ENCODE results near the gene EFNA1. TPM values are rescaled to one million over a fixed set of nuclear protein-coding genes. Genes with fewer than 3 reads are reported as not detected.

Gene EFNA1
- total and polyA plus RNA-seq, 4 donors = 58.6 to 236 (median 179) TPM

DNA sequence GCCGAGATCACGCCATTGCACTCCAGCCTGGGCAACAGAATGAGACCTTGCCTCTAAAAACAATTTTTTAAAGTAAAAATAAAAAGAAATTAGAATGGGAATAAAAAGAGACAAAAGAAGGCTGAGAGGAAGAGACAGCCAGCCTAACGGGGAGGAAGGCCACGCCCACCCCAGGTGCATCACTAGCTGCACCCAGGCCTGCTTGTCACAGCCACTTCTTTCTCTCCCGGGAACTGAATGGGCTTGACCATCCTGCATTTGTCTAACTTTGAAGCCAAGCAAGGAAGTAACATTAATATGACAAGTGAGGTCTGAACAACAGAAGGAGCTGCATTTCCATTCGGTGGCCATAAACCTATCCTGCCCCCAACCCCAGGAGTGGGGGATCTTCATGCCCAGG, 20.8 kb upstream of the EFNA1 start:
- TF ChIP-seq FOXA1 (IDR thresholded peaks at IDR 0.05) (no peak), RAD21 (IDR thresholded peaks at IDR 0.05) (no peak), FOXA2 (IDR thresholded peaks at IDR 0.05) (no peak), SP1 (IDR thresholded peaks at IDR 0.05) (no peak), RXRA (IDR thresholded peaks at IDR 0.05) (no peak), GABPA (IDR thresholded peaks at IDR 0.05 in 1 of 2, conservative IDR thresholded peaks at IDR 0.05 in 1 of 2) (no peak), HNF4G (IDR thresholded peaks at IDR 0.05) (no peak), EGR1 (IDR thresholded peaks at IDR 0.05; ENCODE audit: low read depth in 2 of 2) (no peak), TAF1 (conservative IDR thresholded peaks at IDR 0.05) (no peak), YY1 (IDR thresholded peaks at IDR 0.05) (no peak)
- TF ChIP-seq, protein P1, sequence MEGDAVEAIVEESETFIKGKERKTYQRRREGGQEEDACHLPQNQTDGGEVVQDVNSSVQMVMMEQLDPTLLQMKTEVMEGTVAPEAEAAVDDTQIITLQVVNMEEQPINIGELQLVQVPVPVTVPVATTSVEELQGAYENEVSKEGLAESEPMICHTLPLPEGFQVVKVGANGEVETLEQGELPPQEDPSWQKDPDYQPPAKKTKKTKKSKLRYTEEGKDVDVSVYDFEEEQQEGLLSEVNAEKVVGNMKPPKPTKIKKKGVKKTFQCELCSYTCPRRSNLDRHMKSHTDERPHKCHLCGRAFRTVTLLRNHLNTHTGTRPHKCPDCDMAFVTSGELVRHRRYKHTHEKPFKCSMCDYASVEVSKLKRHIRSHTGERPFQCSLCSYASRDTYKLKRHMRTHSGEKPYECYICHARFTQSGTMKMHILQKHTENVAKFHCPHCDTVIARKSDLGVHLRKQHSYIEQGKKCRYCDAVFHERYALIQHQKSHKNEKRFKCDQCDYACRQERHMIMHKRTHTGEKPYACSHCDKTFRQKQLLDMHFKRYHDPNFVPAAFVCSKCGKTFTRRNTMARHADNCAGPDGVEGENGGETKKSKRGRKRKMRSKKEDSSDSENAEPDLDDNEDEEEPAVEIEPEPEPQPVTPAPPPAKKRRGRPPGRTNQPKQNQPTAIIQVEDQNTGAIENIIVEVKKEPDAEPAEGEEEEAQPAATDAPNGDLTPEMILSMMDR (IDR thresholded peaks at IDR 0.05; ENCODE audit: low read depth, low read length, missing input control) = no peak
- TF ChIP-seq, protein P2, sequence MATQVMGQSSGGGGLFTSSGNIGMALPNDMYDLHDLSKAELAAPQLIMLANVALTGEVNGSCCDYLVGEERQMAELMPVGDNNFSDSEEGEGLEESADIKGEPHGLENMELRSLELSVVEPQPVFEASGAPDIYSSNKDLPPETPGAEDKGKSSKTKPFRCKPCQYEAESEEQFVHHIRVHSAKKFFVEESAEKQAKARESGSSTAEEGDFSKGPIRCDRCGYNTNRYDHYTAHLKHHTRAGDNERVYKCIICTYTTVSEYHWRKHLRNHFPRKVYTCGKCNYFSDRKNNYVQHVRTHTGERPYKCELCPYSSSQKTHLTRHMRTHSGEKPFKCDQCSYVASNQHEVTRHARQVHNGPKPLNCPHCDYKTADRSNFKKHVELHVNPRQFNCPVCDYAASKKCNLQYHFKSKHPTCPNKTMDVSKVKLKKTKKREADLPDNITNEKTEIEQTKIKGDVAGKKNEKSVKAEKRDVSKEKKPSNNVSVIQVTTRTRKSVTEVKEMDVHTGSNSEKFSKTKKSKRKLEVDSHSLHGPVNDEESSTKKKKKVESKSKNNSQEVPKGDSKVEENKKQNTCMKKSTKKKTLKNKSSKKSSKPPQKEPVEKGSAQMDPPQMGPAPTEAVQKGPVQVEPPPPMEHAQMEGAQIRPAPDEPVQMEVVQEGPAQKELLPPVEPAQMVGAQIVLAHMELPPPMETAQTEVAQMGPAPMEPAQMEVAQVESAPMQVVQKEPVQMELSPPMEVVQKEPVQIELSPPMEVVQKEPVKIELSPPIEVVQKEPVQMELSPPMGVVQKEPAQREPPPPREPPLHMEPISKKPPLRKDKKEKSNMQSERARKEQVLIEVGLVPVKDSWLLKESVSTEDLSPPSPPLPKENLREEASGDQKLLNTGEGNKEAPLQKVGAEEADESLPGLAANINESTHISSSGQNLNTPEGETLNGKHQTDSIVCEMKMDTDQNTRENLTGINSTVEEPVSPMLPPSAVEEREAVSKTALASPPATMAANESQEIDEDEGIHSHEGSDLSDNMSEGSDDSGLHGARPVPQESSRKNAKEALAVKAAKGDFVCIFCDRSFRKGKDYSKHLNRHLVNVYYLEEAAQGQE (IDR thresholded peaks at IDR 0.05) = no peak
- TF ChIP-seq, protein P3, sequence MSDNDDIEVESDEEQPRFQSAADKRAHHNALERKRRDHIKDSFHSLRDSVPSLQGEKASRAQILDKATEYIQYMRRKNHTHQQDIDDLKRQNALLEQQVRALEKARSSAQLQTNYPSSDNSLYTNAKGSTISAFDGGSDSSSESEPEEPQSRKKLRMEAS (IDR thresholded peaks at IDR 0.05) = no peak
- TF ChIP-seq, protein P4, sequence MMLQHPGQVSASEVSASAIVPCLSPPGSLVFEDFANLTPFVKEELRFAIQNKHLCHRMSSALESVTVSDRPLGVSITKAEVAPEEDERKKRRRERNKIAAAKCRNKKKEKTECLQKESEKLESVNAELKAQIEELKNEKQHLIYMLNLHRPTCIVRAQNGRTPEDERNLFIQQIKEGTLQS (IDR thresholded peaks at IDR 0.05) = no peak
- H3K9ac ChIP-seq (ENCODE audit: low read depth in 1 of 2, low read length in 2 of 2) = peak overlapping the region; percentile 52 to 96
- 59% methylated on average over 6 of the region's 6 CpGs for WGBS
- no peaks in the 10 kb centered on the region for H3K36me3 ChIP-seq (ENCODE audit: control insufficient read depth in 4 of 4, insufficient read depth in 3 of 4, low read depth in 1 of 4, low read length in 3 of 4)
- H3K9me3 ChIP-seq (ENCODE audit: control insufficient read depth in 4 of 4, low read length in 3 of 4) = no peaks in the 10 kb centered on the region
- H3K27ac ChIP-seq (ENCODE audit: low read depth in 1 of 2, low read length in 2 of 2) = peak overlapping the region; percentile 95 to 100
- no peak overlapping the region for H3K4me3 ChIP-seq (ENCODE audit: low read depth in 1 of 3, low read length in 3 of 3)
- H3K27me3 ChIP-seq (ENCODE audit: control insufficient read depth in 4 of 4, insufficient read depth in 4 of 4, low read length in 3 of 4) = no peaks in the 10 kb centered on the region
- peaks cover 3 to 46% (median 15%) of the 10 kb centered on the region in 4 donors for H3K4me1 ChIP-seq (ENCODE audit: control insufficient read depth in 4 of 4, insufficient read depth in 4 of 4, low read length in 3 of 4)
- DNase-seq (ENCODE audit: low spot score) = no peak

DNA sequence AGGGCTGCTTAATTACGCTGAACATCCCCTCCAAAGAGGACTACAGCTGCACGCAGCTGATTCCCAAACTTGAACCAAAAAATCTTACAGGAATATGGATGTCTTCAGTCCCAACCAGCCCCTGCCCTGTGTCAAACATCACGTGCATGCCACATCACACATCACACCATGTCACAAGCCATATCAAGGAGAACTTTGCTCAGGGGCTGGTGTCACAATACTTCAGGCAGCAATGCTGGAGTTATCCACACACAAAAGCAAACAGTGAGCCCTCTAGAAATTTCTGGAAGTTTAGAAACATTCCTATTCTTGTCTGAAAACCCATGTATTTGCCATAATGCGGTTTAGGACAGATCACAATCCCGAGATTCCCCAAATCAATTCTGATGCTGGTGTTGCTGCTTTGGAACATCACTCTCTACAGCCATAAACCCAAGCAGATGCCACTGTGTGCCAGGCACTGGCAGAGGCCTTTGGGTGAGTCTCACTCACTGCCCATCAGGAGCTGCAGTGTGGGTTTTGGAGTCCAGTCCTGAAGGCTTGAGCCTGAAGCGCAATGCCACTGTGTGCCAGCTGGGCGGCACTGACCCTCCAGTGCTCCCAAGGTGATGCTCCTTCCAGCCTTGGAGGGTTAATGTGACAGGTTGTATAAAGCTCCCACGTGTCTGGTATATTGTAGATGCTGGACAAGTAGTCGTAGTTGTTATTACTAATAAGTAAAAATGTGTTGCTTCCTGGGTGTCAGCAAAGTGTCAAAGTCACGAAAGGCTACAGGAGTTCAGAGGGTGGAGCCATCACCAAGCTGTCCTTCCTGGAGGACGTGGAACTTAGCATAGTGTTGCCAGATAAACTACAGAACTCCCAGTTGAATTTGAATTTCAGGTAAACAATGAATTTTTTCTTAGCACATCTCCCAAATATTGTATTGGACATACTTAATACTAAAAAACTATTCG, 20.1 kb upstream of the EFNA1 start:
- Histone ChIP-seq H3K9me3 (ENCODE audit: control insufficient read depth in 4 of 4, low read length in 3 of 4) (no peaks in the 10 kb centered on the region), H3K9ac (ENCODE audit: low read depth in 1 of 2, low read length in 2 of 2) (peak overlapping the region; percentile 96 to 97), H3K4me3 (ENCODE audit: low read depth in 1 of 3, low read length in 3 of 3) (peak overlapping the region; percentile 5 to 35 (median 30)), H3K27me3 (ENCODE audit: control insufficient read depth in 4 of 4, insufficient read depth in 4 of 4, low read length in 3 of 4) (no peaks in the 10 kb centered on the region), H3K27ac (ENCODE audit: low read depth in 1 of 2, low read length in 2 of 2) (peak overlapping the region; percentile 95 to 100), H3K4me1 (ENCODE audit: control insufficient read depth in 4 of 4, insufficient read depth in 4 of 4, low read length in 3 of 4) (peaks cover 3 to 41% (median 15%) of the 10 kb centered on the region in 4 donors), H3K36me3 (ENCODE audit: control insufficient read depth in 4 of 4, insufficient read depth in 3 of 4, low read depth in 1 of 4, low read length in 3 of 4) (no peaks in the 10 kb centered on the region)
- WGBS = 31% methylated on average over 12 of the region's 12 CpGs
- no peak for DNase-seq (ENCODE audit: low spot score)
- TF ChIP-seq, protein P4 (IDR thresholded peaks at IDR 0.05) = peak; percentile 17
- peak in 1 of 2 donors; percentile 58 for TF ChIP-seq EGR1 (IDR thresholded peaks at IDR 0.05; ENCODE audit: low read depth in 2 of 2)
- TF ChIP-seq HNF4G (IDR thresholded peaks at IDR 0.05) = peak; percentile 93
- peak; percentile 97 for TF ChIP-seq SP1 (IDR thresholded peaks at IDR 0.05)
- TF ChIP-seq HNF4A (conservative IDR thresholded peaks at IDR 0.05) = peak; percentile 95 to 97
- peak; percentile 13 to 57 for TF ChIP-seq RAD21 (IDR thresholded peaks at IDR 0.05)
- TF ChIP-seq FOXA2 (IDR thresholded peaks at IDR 0.05) = peak; percentile 74
- TF ChIP-seq, protein P1 (IDR thresholded peaks at IDR 0.05; ENCODE audit: low read depth, low read length, missing input control) = no peak
- TF ChIP-seq NR2F2 (IDR thresholded peaks at IDR 0.05) = no peak
- TF ChIP-seq, protein P2 (IDR thresholded peaks at IDR 0.05) = peak; percentile 57
- TF ChIP-seq, protein P3 (IDR thresholded peaks at IDR 0.05) = peak; percentile 70
- no peak for TF ChIP-seq FOXA1 (IDR thresholded peaks at IDR 0.05)

Measured in liver (tissue), 9 donors.